H9 (cell line): ENCODE results near the gene SLC4A11. TPM values are rescaled to one million over a fixed set of nuclear protein-coding genes. Genes with fewer than 3 reads are reported as not detected.

Experiments used
- DNase-seq: peaks from one replicate; pipeline ENCODE4 v3.0.0-alpha.2; 2017
- H2AFZ ChIP-seq: one replicate; pipeline ENCODE4 v1.6.1; 2013; ENCODE audit warnings: mild to moderate bottlenecking, low read length, control low read depth, moderate library complexity
- H2AK5ac ChIP-seq: 2 replicates; pipeline ENCODE4 v1.6.1; 2013; ENCODE audit warnings: low read length, control low read depth, mixed read lengths; ENCODE audit not compliant: insufficient read length
- H2BK120ac ChIP-seq: one replicate; pipeline ENCODE4 v1.6.1; 2013; ENCODE audit warnings: low read depth, mild to moderate bottlenecking, low read length, control low read depth, inconsistent platforms; ENCODE audit not compliant: poor library complexity, severe bottlenecking
- H2BK12ac ChIP-seq: 2 replicates; pipeline ENCODE4 v1.6.1; 2013; ENCODE audit warnings: low read length, control low read depth, mixed read lengths, low read depth; ENCODE audit not compliant: insufficient read length
- H2BK15ac ChIP-seq: 2 replicates; pipeline ENCODE4 v1.6.1; 2013; ENCODE audit warnings: low read depth, low read length, control low read depth
- H2BK20ac ChIP-seq: one replicate; pipeline ENCODE4 v1.6.1; 2013; ENCODE audit warnings: low read depth, mild to moderate bottlenecking, low read length, control low read depth, inconsistent platforms; ENCODE audit not compliant: poor library complexity, severe bottlenecking
- H2BK5ac ChIP-seq: 2 replicates; pipeline ENCODE4 v1.6.1; 2013; ENCODE audit warnings: low read length, control low read depth, mixed read lengths; ENCODE audit not compliant: insufficient read length
- H3K14ac ChIP-seq: 2 replicates; pipeline ENCODE4 v1.6.1; 2013; ENCODE audit warnings: low read length, control low read depth; ENCODE audit not compliant: insufficient read depth
- H3K18ac ChIP-seq: 2 replicates; pipeline ENCODE4 v1.6.1; 2013; ENCODE audit warnings: low read depth, mild to moderate bottlenecking, mixed read lengths, low read length, control low read depth; ENCODE audit not compliant: insufficient read length
- H3K23ac ChIP-seq: 2 replicates; pipeline ENCODE4 v1.6.1; 2013; ENCODE audit warnings: low read length, control low read depth, mixed read lengths, low read depth; ENCODE audit not compliant: insufficient read length
- H3K23me2 ChIP-seq: 2 replicates; pipeline ENCODE4 v1.6.1; 2013; ENCODE audit warnings: low read depth, mild to moderate bottlenecking, mixed read lengths, low read length, control low read depth; ENCODE audit not compliant: insufficient read length, poor library complexity, severe bottlenecking
- H3K27ac ChIP-seq: 2 replicates; pipeline ENCODE4 v1.5.1; 2013; ENCODE audit warnings: low read length, control low read depth, mixed read lengths, low read depth; ENCODE audit not compliant: insufficient read length
- H3K27me3 ChIP-seq: 2 replicates; pipeline ENCODE4 v1.6.1; 2013; ENCODE audit warnings: low read length, control low read depth, inconsistent platforms; ENCODE audit not compliant: insufficient read depth
- H3K4ac ChIP-seq: 2 replicates; pipeline ENCODE4 v1.6.1; 2013; ENCODE audit warnings: low read depth, mild to moderate bottlenecking, control low read depth, inconsistent platforms, low read length, moderate library complexity
- H3K4me1 ChIP-seq: 2 replicates; pipeline ENCODE4 v1.6.1; 2013; ENCODE audit warnings: low read length, control low read depth, inconsistent platforms; ENCODE audit not compliant: insufficient read depth
- H3K4me2 ChIP-seq: 2 replicates; pipeline ENCODE4 v1.6.1; 2013; ENCODE audit warnings: low read length, control low read depth, mixed read lengths; ENCODE audit not compliant: insufficient read length, insufficient read depth
- H3K56ac ChIP-seq: 2 replicates; pipeline ENCODE4 v1.6.1; 2013; ENCODE audit warnings: low read depth, mild to moderate bottlenecking, mixed read lengths, low read length, control low read depth; ENCODE audit not compliant: insufficient read length
- H3K79me1 ChIP-seq: 2 replicates; pipeline ENCODE4 v1.6.1; 2013; ENCODE audit warnings: low read depth, mild to moderate bottlenecking, moderate library complexity, low read length, control low read depth, inconsistent platforms; ENCODE audit not compliant: insufficient read depth, poor library complexity, severe bottlenecking
- H3K79me2 ChIP-seq: 2 replicates; pipeline ENCODE4 v1.6.1; 2013; ENCODE audit warnings: low read length, control low read depth, inconsistent platforms; ENCODE audit not compliant: insufficient read depth
- H3K9ac ChIP-seq: 2 replicates; pipeline ENCODE4 v1.6.1; 2013; ENCODE audit warnings: low read length, control low read depth, mixed read lengths; ENCODE audit not compliant: insufficient read length; ENCODE audit errors: extremely low read depth
- H3K9me3 ChIP-seq: one replicate; pipeline ENCODE4 v1.6.1; 2013; ENCODE audit warnings: low read depth, low read length, inconsistent platforms; ENCODE audit not compliant: control insufficient read depth
- H3T11ph ChIP-seq: one replicate; pipeline ENCODE4 v1.6.1; 2013; ENCODE audit warnings: mild to moderate bottlenecking, low read length, control low read depth, inconsistent platforms
- H4K20me1 ChIP-seq: one replicate; pipeline ENCODE4 v1.6.1; 2013; ENCODE audit not compliant: control insufficient read depth, insufficient read length, insufficient read depth
- H4K5ac ChIP-seq: 2 replicates; pipeline ENCODE4 v1.6.1; 2013; ENCODE audit warnings: low read depth, mild to moderate bottlenecking, mixed read lengths, low read length, control low read depth; ENCODE audit not compliant: insufficient read length
- H4K8ac ChIP-seq: replicated peaks from 2 replicates; pipeline ENCODE4 v1.6.1; 2013; ENCODE audit warnings: low read length, control low read depth, mixed read lengths, low read depth; ENCODE audit not compliant: insufficient read length
- H4K91ac ChIP-seq: 2 replicates; pipeline ENCODE4 v1.6.1; 2013; ENCODE audit warnings: low read depth, mild to moderate bottlenecking, moderate library complexity, mixed read lengths, low read length, control low read depth; ENCODE audit not compliant: insufficient read length
- H3K27ac Mint-ChIP-seq, 3 experiments: 2 replicates in 2 of 3; 3 replicates in 1 of 3; pipeline ENCODE4 v1.8.0; 2020 to 2021; ENCODE audit warnings: mixed read lengths in 3 of 3, mild to moderate bottlenecking in 1 of 3, moderate library complexity in 1 of 3
- H3K27me3 Mint-ChIP-seq: 2 replicates; pipeline ENCODE4 v1.8.0; 2021; ENCODE audit warnings: low read depth, mild to moderate bottlenecking, moderate library complexity, mixed read lengths
- H3K36me3 Mint-ChIP-seq, 3 experiments: 2 replicates in 2 of 3; 3 replicates in 1 of 3; pipeline ENCODE4 v1.8.0; 2020 to 2021; ENCODE audit warnings: low read depth in 3 of 3, mixed read lengths in 3 of 3; ENCODE audit not compliant: insufficient read depth in 1 of 3
- H3K4me1 Mint-ChIP-seq, 2 experiments: 2 replicates each; pipeline ENCODE4 v1.8.0; 2020; ENCODE audit warnings: mixed read lengths in 2 of 2
- H3K4me3 Mint-ChIP-seq, 2 experiments: 2 replicates in 1 of 2; 3 replicates in 1 of 2; pipeline ENCODE4 v1.8.0; 2020 to 2021; ENCODE audit warnings: mild to moderate bottlenecking in 2 of 2, mixed read lengths in 2 of 2, moderate library complexity in 1 of 2
- H3K9me3 Mint-ChIP-seq, 2 experiments: 2 replicates in 1 of 2; 3 replicates in 1 of 2; pipeline ENCODE4 v1.8.0; 2020; ENCODE audit warnings: mild to moderate bottlenecking in 2 of 2, mixed read lengths in 2 of 2, moderate library complexity in 1 of 2
- WGBS: extraction: QIAGEN DNeasy Blood & Tissue Kit; methylation state at CpG from one replicate; pipeline ENCODE4 v1.1.7; 2013; ENCODE audit warnings: missing lambda C conversion rate, low lambda C conversion rate, mixed read lengths; ENCODE audit not compliant: insufficient read length; ENCODE audit errors: extremely low coverage; 5-methylcytosine and 5-hydroxymethylcytosine counted together
- total RNA-seq: library from RNA; stranded (reverse); gene quantifications from 2 replicates; pipeline ENCODE4 v1.2.1, GENCODE V29; 2021
- TF ChIP-seq, protein P1 (sequence below): fragments of 200-600 bp; sonication (generic); conservative IDR thresholded peaks from 3 replicates; pipeline ENCODE4 v1.8.0; 2021; ENCODE audit warnings: antibody characterized with exemption, mild to moderate bottlenecking

SLC4A11 gene
- total RNA-seq, 1 experiment from 2014 or later: 29.4 TPM

DNA sequence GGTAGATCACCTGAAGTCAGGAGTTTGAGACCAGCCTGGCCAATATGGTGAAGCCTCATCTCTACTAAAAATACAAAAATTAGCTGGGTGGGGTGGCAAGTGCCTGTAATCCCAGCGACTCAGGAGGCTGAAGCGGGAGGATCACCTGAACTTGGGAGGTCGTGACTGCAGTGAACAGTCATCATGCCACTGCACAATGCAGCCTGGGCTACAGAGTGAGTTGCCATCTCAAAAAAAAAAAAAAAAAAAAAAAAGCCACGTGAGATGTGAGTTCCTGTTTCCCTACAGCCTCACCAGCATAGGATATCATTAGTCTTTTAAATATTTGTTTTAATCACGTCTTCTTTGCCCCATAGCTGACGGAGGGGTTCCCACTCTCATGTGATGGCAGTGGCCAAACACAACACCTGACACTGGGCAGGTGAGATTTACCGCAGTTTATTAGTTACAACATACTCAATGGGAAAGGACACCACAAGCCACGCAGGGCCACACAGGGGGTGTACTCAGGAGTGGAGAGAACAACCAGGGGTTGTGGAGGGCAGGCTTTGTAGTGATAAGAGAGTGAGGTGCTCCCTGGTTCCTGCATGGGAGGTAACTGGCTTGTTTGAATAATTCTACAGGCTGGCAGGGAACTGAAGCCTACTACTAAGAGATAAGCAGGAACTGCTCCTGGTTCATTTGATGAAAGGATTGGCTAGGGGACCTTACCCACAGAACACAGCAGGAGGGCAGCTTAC lies 61.1 kb downstream of the SLC4A11 start:
- no peaks in the 10 kb centered on the region for H3K9me3 ChIP-seq
- no peak overlapping the region for H3T11ph ChIP-seq
- no peaks in the 10 kb centered on the region for H4K20me1 ChIP-seq
- H3K27me3 ChIP-seq: no peaks in the 10 kb centered on the region
- no peak overlapping the region for H3K18ac ChIP-seq
- H3K56ac ChIP-seq: no peak overlapping the region
- peaks cover 17 to 18% of the 10 kb centered on the region in 2 experiments for H3K4me1 Mint-ChIP-seq
- TF ChIP-seq, protein P1, sequence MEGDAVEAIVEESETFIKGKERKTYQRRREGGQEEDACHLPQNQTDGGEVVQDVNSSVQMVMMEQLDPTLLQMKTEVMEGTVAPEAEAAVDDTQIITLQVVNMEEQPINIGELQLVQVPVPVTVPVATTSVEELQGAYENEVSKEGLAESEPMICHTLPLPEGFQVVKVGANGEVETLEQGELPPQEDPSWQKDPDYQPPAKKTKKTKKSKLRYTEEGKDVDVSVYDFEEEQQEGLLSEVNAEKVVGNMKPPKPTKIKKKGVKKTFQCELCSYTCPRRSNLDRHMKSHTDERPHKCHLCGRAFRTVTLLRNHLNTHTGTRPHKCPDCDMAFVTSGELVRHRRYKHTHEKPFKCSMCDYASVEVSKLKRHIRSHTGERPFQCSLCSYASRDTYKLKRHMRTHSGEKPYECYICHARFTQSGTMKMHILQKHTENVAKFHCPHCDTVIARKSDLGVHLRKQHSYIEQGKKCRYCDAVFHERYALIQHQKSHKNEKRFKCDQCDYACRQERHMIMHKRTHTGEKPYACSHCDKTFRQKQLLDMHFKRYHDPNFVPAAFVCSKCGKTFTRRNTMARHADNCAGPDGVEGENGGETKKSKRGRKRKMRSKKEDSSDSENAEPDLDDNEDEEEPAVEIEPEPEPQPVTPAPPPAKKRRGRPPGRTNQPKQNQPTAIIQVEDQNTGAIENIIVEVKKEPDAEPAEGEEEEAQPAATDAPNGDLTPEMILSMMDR: no peak
- H3K4ac ChIP-seq: no peak overlapping the region
- no peak overlapping the region for H3K4me2 ChIP-seq
- H3K9ac ChIP-seq: no peak overlapping the region
- no peak overlapping the region for H3K27ac ChIP-seq
- no CpG with 5 or more reads among the region's 8 CpGs for WGBS
- no peak overlapping the region for H4K91ac ChIP-seq
- H2BK5ac ChIP-seq: no peak overlapping the region
- no peak overlapping the region for H3K14ac ChIP-seq
- no peaks in the 10 kb centered on the region; the same call in 1 of the 2 replicates for H3K27me3 Mint-ChIP-seq
- H3K9me3 Mint-ChIP-seq: no peaks in the 10 kb centered on the region; a peak in 1 of 5 replicates
- no peak overlapping the region for H2BK12ac ChIP-seq
- no peak overlapping the region for H2AFZ ChIP-seq
- peaks cover 0 to 2% (median 0%) of the 10 kb centered on the region in 3 experiments; a peak in 1 of 7 replicates for H3K36me3 Mint-ChIP-seq
- no peak overlapping the region for H3K23ac ChIP-seq
- no peak overlapping the region for H2BK20ac ChIP-seq
- H2BK120ac ChIP-seq: no peak overlapping the region
- no peak for DNase-seq
- peaks cover 12% of the 10 kb centered on the region for H3K23me2 ChIP-seq
- no peak overlapping the region for H2AK5ac ChIP-seq
- H3K4me1 ChIP-seq: no peaks in the 10 kb centered on the region
- H3K27ac Mint-ChIP-seq: peak overlapping the region in 2 of 3 experiments; percentile 26 to 88; a peak in 1 of 7 replicates
- no peak overlapping the region for H2BK15ac ChIP-seq
- no peaks in the 10 kb centered on the region for H3K79me1 ChIP-seq
- no peak overlapping the region for H3K4me3 Mint-ChIP-seq
- H4K5ac ChIP-seq: peak overlapping the region; percentile 81
- no peak overlapping the region for H4K8ac ChIP-seq
- H3K79me2 ChIP-seq: no peaks in the 10 kb centered on the region

Other genes starting within 250 kb of the SLC4A11 start
- 0.50 and 1.1 TPM in 2 replicates for gene GNRH2, start 195.6 kb downstream of the SLC4A11 start, total RNA-seq
- gene MRPS26, start 193.1 kb downstream of the SLC4A11 start, total RNA-seq: 97.6 and 102 TPM in 2 replicates
- 0.64 TPM in 1 of 2 replicates, not detected in the other for gene OXT, start 167.6 kb downstream of the SLC4A11 start, total RNA-seq
- gene AVP, start 154.5 kb downstream of the SLC4A11 start, total RNA-seq: not detected in 2 replicates
- 25.0 and 27.1 TPM in 2 replicates for gene FASTKD5, start 79.3 kb downstream of the SLC4A11 start, total RNA-seq
- gene UBOX5, start 79.3 kb downstream of the SLC4A11 start, total RNA-seq: 4.5 and 4.6 TPM in 2 replicates
- gene LZTS3, start 65.6 kb downstream of the SLC4A11 start, total RNA-seq: 19.2 and 20.8 TPM in 2 replicates
- 56.2 and 58.1 TPM in 2 replicates for gene DDRGK1, start 34.5 kb downstream of the SLC4A11 start, total RNA-seq
- 70.2 and 74.5 TPM in 2 replicates for gene ITPA, start 29.7 kb downstream of the SLC4A11 start, total RNA-seq
- 5.3 and 5.5 TPM in 2 replicates for gene DNAAF9, start 168.5 kb upstream of the SLC4A11 start, total RNA-seq
- 22.4 and 23.1 TPM in 2 replicates for gene ATRN, start 231.8 kb upstream of the SLC4A11 start, total RNA-seq